ENCODE data around the gene ZFHX3. TPM values are rescaled to one million over a fixed set of nuclear protein-coding genes. Genes with fewer than 3 reads are reported as not detected.

Gene ZFHX3
- total RNA-seq, 1 experiment from 2014 or later, result 21.8 TPM

- intact Hi-C loops (cut with micrococcal nuclease; ENCODE audit: unreplicated experiment), result no loop called here
- no peaks in the 10 kb centered on the region for H3K27me3 ChIP-seq (replicated peaks; ENCODE audit: insufficient read depth, low read depth, low read length, poor library complexity)
- TF ChIP-seq CTCF (conservative IDR thresholded peaks at IDR 0.05; ENCODE audit: low read depth, low read length) (no peak), EZH2 (IDR thresholded peaks at IDR 0.05; ENCODE audit: borderline replicate concordance, low read depth, low read length, poor library complexity, severe bottlenecking) (no peak)
- no TSS peak for BruUV-seq (replicated peaks)
- peaks cover 11% of the 10 kb centered on the region for H3K4me1 ChIP-seq (ENCODE audit: insufficient read depth, low read length, poor library complexity, severe bottlenecking)
- no peak overlapping the region for H3K27ac ChIP-seq (ENCODE audit: low read depth, low read length, poor library complexity, severe bottlenecking)
- ChIA-PET POLR2A (ENCODE audit: low non-redundant PET) (no interaction called here), CTCF (no interaction called here)
- H3K36me3 ChIP-seq (ENCODE audit: insufficient read depth, low read length, poor library complexity, severe bottlenecking), result no peaks in the 10 kb centered on the region
- DNase-seq (ENCODE audit: low spot score), result no peak
- H3K9me3 ChIP-seq (ENCODE audit: low read depth, low read length, poor library complexity, severe bottlenecking), result no peaks in the 10 kb centered on the region
- no peak overlapping the region for H3K4me3 ChIP-seq (ENCODE audit: low read depth, low read length, poor library complexity, severe bottlenecking)
Measured at GRCh38 chr16:73006026-73006425, 41.9 kb downstream of the ZFHX3 start.

GRCh38 chr16:73002866-73003265 is 45.1 kb downstream of the ZFHX3 start:
- H3K27me3 ChIP-seq (replicated peaks; ENCODE audit: insufficient read depth, low read depth, low read length, poor library complexity), result no peaks in the 10 kb centered on the region
- H3K9me3 ChIP-seq (ENCODE audit: low read depth, low read length, poor library complexity, severe bottlenecking), result no peaks in the 10 kb centered on the region
- POLR2A ChIA-PET (ENCODE audit: low non-redundant PET), result no interaction called here
- CTCF ChIA-PET, result no interaction called here
- intact Hi-C loops (cut with micrococcal nuclease; ENCODE audit: unreplicated experiment), result no loop called here
- H3K36me3 ChIP-seq (ENCODE audit: insufficient read depth, low read length, poor library complexity, severe bottlenecking), result no peaks in the 10 kb centered on the region
- TF ChIP-seq EZH2 (IDR thresholded peaks at IDR 0.05; ENCODE audit: borderline replicate concordance, low read depth, low read length, poor library complexity, severe bottlenecking), result no peak
- TF ChIP-seq CTCF (conservative IDR thresholded peaks at IDR 0.05; ENCODE audit: low read depth, low read length), result no peak
- peaks cover 14% of the 10 kb centered on the region for H3K4me1 ChIP-seq (ENCODE audit: insufficient read depth, low read length, poor library complexity, severe bottlenecking)
- no peak overlapping the region for H3K4me3 ChIP-seq (ENCODE audit: low read depth, low read length, poor library complexity, severe bottlenecking)
- H3K27ac ChIP-seq (ENCODE audit: low read depth, low read length, poor library complexity, severe bottlenecking), result no peak overlapping the region
- no TSS peak for BruUV-seq (replicated peaks)
- DNase-seq (ENCODE audit: low spot score), result no peak

GRCh38 chr16:73000907-73001521 is 46.9 kb downstream of the ZFHX3 start:
- no TSS peak for BruUV-seq (replicated peaks)
- no peaks in the 10 kb centered on the region for H3K9me3 ChIP-seq (ENCODE audit: low read depth, low read length, poor library complexity, severe bottlenecking)
- H3K36me3 ChIP-seq (ENCODE audit: insufficient read depth, low read length, poor library complexity, severe bottlenecking), result no peaks in the 10 kb centered on the region
- POLR2A ChIA-PET (ENCODE audit: low non-redundant PET), result no interaction called here
- no peak overlapping the region for H3K27ac ChIP-seq (ENCODE audit: low read depth, low read length, poor library complexity, severe bottlenecking)
- H3K4me1 ChIP-seq (ENCODE audit: insufficient read depth, low read length, poor library complexity, severe bottlenecking), result peaks cover 14% of the 10 kb centered on the region
- TF ChIP-seq EZH2 (IDR thresholded peaks at IDR 0.05; ENCODE audit: borderline replicate concordance, low read depth, low read length, poor library complexity, severe bottlenecking), result no peak
- TF ChIP-seq CTCF (conservative IDR thresholded peaks at IDR 0.05; ENCODE audit: low read depth, low read length), result no peak
- intact Hi-C loops (cut with micrococcal nuclease; ENCODE audit: unreplicated experiment), result no loop called here
- CTCF ChIA-PET, result no interaction called here
- H3K27me3 ChIP-seq (replicated peaks; ENCODE audit: insufficient read depth, low read depth, low read length, poor library complexity), result no peaks in the 10 kb centered on the region
- H3K4me3 ChIP-seq (ENCODE audit: low read depth, low read length, poor library complexity, severe bottlenecking), result no peak overlapping the region
- no peak for DNase-seq (ENCODE audit: low spot score)

Data from A673 (cell line).